HG03442 (cell line): Measurements from ENCODE around the gene NCOA3.
"Not testable (repeated sequence)": the region's sequence is repeated elsewhere in the genome, so short reads cannot be mapped to it uniquely, and the experiment has no call there.

Experiments used
- ATAC-seq: cut with Tn5 transposase; IDR thresholded peaks from one replicate; pipeline ENCODE4 v1.9.1; 2021; ENCODE audit warnings: mild to moderate bottlenecking, moderate library complexity; ENCODE audit not compliant: unreplicated experiment

The NCOA3 gene

DNA sequence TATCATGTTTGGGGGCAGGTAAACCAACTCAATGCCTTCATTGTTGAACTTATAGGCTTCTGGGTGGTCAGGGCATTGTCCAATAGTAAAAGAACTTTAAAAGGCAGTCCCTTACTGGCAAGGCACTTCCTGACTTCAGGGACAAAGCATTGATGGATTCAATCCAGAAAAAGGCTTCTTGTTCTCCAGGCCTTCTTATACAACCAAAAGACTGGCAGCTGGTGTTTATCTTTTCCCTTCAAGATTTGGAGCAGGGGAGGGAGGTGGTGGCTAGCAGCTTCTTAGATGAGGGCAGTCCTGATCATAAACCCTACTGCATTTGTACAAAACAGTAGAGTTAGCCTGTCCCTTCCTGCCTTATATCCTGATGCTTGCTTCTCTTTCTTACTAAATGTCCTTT lies 57.5 kb downstream of the NCOA3 start:
- no peak for ATAC-seq

DNA sequence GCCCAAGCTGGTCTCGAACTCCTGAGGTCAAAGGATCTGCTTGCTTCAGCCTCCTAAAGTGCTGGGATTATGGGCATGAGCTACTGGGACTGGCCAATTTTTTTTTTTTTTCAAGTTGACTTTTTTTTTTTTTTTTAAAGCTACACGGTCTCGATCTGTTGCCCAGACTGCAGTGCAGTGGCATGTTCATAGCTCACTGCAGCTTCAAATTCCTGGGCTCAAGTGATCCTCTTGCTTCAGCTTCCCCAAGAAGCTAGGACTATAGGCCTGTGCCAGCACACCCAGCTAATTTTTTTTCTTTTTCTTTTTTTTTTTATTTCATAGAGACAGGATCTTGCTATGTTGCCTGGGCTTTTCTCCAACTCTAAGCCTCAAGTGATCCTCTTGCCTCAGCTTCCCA lies 59.5 kb downstream of the NCOA3 start:
- ATAC-seq = no peak

DNA sequence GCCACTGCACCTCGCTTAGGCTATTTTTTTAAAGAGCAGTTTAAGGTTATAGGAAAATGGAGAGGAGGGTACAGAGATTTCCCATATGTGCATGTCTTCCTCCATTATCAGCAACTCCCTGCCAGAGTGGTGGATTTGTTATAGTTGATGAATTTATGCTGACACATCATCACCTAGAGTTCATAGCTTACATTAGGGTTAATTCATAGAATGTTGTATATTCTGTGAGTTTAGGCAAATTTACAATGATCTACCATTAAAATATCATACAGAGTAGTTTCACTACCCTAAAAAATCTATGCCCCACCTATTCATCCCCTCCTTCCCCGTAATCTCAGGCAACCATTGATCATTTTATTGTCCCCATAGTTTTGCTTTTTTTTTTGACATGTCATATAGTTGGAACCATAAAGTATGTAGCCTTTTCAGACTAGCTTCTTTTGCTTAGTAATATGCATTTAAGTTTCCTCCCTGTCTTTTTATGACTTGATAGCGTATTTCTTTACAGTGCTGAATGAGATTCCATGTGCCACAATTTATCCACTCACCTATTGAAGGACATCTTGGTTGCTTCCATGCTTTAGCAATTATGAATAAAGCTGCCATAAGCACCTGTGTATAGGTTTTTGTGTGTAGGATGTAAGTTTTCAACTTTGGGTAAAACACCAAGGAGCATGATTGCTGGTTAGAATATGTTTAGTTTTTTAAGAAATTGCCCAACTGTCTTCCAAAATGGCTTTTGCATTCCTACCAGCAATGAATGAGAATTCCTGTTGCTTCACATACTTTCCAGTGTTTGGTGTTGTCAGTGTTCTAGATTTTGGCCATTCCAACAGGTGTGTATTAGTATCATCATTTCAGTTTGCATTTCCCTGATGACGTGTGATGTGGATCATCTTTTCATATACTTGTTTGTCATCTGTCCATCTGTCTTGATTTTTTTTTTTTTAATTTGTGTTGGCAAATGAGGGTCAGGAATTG lies 60.2 kb downstream of the NCOA3 start:
- ATAC-seq = no peak

DNA sequence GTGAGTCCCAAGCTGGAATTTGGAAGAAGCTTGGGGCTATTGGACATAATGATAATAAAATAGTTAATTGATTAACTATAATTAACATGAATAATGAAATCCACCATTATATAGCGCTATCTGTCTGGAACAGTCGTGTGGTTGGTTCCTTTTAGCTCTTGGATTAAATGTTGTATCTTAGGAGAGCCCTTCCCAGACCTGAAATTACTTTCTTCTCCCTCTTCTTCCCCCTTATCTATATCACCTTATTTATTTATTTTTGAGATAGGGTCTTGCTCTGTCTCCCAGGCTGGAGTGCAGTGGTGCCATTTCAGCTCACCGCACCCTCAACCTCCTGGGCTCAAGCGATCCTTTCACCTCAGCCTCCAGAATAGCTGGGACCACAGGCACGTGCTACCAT lies 64.6 kb downstream of the NCOA3 start:
- no peak for ATAC-seq

DNA sequence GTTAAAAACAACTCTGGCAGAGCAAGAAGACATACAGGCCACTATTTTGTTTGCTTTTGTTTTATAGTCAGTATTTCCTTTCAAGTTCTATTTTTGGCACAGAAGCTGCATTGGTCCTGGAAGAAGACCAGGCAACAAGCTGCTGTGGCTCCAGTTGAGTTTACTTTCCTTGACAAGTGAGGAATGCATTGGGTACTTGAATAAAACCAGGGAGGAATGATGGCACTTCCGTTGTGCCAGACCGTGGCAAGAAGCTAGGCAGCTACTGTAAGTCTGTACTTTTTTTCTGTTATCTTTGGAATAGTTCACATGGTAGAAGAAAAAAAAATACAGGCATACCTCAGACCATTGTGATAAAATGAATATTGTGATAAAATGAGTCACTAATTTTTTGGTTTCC lies 66.3 kb downstream of the NCOA3 start:
- ATAC-seq = no peak

GRCh38 chr20:47568837-47569410 lies 67.2 kb downstream of the NCOA3 start:
- ATAC-seq = no peak

GRCh38 chr20:47571426-47571825 lies 69.7 kb downstream of the NCOA3 start:
- no peak for ATAC-seq

DNA sequence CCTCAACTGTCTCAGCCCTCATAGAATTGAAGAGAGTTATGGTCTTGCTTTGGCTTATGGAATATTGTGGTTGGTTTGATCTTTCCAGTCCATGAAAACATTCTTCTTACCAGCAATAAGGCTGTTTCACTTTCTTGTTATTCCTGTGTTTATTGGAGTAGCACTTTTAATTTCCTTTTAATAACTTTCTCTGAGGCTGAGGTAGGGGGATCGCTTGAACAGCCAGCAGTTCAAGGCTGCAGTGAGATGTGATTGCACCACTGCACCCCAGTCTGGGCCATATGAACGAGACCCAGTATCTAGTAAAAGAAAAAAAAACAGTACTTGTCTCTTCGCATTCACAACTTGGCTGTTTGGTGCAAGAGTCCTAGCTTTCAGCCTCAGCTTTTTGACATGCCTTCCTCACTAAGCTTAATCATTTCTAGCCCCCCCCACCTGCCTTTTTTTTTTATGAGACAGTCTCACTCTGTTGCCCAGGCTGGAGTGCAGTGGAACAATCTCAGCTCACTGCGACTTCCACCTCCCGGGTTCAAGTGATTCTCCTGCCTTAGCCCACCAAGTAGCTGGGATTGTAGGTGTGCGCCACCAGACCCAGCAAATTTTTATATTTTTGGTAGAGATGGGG lies 70.5 kb downstream of the NCOA3 start:
- ATAC-seq = no peak

DNA sequence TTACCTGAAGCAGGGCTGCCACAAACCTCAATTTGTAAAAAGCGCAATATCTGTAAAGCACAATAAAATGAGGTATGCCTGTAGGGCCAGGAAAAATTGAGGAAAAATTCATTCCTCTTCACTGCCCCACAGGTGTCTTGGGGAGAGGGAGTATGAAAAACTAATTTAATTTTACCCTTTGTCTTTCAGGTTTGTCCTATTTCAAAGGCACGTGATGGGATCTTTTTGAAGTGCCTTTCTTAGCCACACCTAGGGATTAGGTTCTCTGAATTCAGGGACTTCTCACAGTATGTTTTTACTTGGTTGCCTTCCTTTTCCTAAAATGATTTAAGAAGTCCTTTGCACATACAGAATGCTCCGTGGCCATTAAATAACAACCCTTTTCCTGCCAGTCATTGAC lies 71.9 kb downstream of the NCOA3 start:
- no peak for ATAC-seq

- ATAC-seq = no peak
Measured at GRCh38 chr20:47574616-47575364, 73.1 kb downstream of the NCOA3 start.

- no peak for ATAC-seq
Measured at GRCh38 chr20:47576516-47577033, 74.9 kb downstream of the NCOA3 start.

GRCh38 chr20:47577314-47577713 lies 75.6 kb downstream of the NCOA3 start:
- no peak for ATAC-seq

DNA sequence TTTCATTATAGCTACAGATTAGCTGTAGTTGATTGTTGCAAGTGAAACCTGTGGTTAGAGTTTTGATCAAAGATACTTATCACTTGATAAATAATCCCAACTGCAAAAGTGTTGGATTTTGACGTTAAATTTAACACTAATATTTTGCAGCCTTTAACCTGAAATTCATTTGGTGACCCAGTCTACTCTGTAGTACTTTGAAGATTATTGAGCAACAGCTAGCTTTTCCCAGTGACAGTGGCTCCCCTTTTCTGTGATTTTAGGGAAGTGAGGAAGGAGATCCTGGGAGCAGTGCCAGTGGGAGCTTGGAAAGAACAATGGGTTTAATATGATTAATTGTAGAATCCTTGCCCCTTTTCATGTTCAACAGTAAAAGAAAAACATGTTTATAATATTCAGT lies 76.9 kb downstream of the NCOA3 start:
- ATAC-seq = no peak

DNA sequence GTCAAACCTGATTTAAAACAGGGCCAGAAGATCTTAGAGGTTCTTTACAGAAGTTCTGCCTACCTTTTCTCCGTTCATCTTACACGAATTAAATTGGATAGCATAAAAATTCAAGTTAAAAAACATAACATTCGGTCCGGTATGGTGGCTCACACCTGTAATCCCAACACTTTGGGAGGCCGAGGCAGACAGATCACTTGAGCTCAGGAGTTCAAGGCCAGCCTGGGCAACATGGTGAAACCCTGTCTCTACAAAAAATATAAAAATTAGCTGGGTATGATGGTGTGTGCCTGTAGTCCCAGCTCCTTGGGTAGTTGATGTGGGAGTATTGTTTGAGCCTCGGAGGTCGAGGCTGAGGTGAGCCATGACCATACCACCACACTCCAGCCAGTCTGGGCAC lies 79.0 kb downstream of the NCOA3 start:
- not testable (repeated sequence) for ATAC-seq

DNA sequence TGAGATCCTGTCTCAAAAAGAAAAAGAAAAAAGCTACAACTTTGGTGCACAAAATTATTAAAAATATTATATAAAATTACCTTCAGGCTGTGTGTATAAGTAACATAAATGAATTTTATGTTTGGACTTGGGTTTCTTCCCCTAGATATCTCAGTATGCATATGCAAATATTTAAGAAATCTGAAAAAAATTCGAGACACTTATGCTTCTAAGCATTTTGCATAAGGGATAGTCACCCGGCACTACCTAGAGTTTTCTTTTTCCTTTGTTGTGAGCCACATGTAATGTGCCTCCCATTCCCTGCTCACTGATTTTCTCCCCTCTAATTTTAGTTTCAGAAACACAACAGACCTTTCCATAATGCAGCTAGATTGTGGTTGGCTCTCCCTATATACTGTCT lies 79.4 kb downstream of the NCOA3 start:
- no peak for ATAC-seq

- no peak for ATAC-seq
Measured at GRCh38 chr20:47583551-47583950, 81.9 kb downstream of the NCOA3 start.

DNA sequence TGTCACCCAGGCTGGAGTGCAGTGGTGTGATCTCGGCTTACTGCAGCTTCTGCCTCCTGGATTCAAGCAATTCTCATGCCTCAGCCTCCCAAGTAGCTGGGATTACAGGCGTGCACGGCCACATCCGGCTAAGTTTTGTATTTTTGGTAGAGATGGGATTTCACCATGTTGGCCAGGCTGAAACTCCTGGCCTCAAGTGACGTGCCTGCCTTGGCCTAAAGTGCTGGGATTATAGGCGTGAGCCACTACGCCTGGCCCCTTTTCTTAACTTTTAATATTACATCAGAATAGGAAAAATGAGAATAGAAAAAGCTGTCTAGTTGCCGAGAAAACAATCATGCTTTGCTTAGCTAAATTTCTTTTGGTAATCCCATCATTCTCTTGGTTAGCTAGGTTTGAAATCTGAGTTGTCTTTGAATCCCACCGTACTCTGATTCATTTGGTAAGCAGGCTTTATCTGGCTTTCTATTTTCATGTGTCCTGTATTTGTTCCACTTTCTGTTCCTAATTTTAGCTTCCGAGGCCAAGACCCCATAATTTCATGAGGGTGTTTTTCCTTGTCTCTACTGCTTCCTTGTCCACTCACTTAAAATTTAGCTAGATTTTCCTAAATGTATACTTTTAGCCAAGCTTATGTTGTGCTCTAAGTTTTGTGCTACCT lies 83.5 kb downstream of the NCOA3 start:
- no peak for ATAC-seq

DNA sequence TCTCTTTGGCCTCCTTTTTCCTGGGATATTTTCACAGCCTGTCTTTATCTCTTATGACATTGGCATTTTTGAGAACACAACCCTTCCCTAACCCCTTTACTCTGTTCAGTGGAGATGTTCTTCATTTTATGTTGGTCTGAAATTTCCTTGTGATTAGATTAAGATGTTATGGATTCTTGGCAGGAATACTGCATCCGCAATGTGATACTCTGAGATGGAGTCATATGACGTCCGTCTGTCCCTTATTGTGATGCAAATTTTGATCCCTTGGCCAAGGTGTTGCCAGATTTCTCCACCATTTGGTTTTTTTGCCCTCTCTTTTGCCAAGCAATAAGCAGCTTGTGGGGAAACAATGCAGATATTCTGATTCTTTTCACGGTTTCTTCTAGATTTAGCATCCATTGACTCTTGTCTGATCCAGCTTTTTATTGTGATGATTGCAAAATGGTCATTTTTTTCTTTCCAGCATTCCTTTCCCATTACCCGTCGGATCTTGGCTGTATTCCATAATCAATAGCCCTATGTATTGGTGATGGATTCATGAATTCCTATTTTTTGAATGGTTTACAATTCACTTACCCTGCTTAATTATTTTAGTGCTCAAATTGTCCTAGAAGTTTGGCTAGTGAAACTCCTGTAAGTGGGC lies 85.1 kb downstream of the NCOA3 start:
- ATAC-seq = no peak

DNA sequence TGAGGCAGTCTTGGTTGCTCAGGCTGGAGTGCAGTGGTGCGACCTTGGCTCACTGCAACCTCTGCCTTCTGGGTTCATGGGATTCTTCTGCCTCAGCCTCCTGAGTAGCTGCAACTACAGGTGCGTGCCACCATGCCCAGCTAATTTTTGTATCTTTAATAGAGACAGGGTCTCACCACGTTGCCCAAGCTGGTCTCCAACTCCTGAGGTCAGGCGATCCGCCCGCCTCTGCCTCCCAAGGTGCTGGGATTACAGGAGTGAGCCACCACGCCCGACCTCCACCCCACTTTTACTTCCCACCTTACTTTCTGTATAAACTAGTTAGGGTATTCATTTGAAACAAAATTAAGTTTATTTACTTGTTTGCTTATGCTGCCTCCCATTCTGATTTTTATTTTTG lies 86.5 kb downstream of the NCOA3 start:
- ATAC-seq = no peak

- no peak for ATAC-seq
Measured at GRCh38 chr20:47591231-47591630, 89.5 kb downstream of the NCOA3 start.
